ENCODE measurements around the gene OGDHL.

OGDHL gene

DNA sequence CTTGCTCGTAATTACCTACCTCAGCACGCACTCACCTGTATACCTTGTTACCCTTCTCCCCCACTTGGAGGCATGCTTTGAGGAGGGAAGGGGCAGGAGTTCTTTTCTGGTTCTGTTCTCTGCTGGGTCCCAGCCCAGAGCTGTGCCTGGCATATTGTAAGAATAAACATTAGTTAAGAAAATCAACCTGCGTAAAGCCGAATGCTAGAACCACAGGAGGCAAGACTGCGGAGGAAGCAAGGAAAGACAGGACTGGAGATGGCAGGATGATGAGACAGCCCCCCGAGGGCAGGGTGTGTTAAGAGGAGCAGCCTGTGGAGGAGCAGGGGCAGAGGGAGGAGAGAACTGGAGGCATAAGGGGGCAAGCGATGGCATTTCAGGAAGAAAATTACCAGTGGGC, 73.2 kb downstream of the OGDHL start:
- ATAC-seq = no peak

GRCh38 chr10:49688261-49688846, 73.8 kb downstream of the OGDHL start:
- ATAC-seq = no peak

DNA sequence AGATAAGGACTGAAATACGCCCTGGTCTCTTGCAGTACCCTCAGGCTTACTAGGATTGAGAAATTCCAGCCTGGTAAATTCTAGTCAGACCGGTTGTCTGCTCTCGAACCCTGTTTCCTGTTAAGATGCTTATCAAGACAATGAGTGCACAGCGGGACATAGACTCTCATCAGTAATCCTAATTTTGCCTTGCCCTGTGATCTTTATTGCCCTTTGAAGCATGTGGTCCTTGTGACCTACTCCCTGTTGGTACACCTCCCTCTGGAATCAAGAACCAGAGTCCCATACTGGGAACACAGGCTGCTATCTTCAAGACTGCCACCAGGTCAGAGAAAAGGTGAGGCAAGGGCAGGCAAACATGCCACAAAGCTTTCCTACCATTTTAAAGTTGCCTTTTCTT, 75.5 kb downstream of the OGDHL start:
- no peak for ATAC-seq

Measured in activated CD4-positive, CD25-positive, alpha-beta regulatory T cell treated with anti-CD3 and anti-CD28 coated beads, Interleukin-2, amount 50 U/mL, for 24 hours (primary cell).